GM23338 (cell line): ENCODE measurements around the gene CCNK.

ENCODE experiments used
- CREB1 ChIP-seq: fragments of 250-450 bp; sonication (Bioruptor Pico); IDR thresholded peaks from 2 replicates; pipeline ENCODE4 v1.5.0; 2020; ENCODE audit warnings: low read depth, mild to moderate bottlenecking, moderate library complexity
- CTCF ChIP-seq, 2 experiments: fragments of 200-600 bp in 1 of 2; sonication (generic) in 1 of 2; conservative IDR thresholded peaks; 2 replicates each; pipeline versions ENCODE4 v1.5.1 to v1.6.1; 2016 to 2017; ENCODE audit warnings: antibody characterized with exemption in 2 of 2, low read depth in 2 of 2, mild to moderate bottlenecking in 2 of 2, moderate library complexity in 1 of 2
- EZH2 ChIP-seq: fragments of 200-600 bp; sonication (generic); IDR thresholded peaks from one replicate; pipeline ENCODE4 v1.8.0; 2017; ENCODE audit warnings: antibody characterized with exemption, mild to moderate bottlenecking, low read depth; ENCODE audit not compliant: unreplicated experiment
- EZH2phosphoT487 ChIP-seq: fragments of 200-600 bp; sonication (generic); IDR thresholded peaks from one replicate; pipeline ENCODE4 v1.8.1; 2018; ENCODE audit warnings: antibody characterized with exemption; ENCODE audit not compliant: unreplicated experiment
- JUNB ChIP-seq: IDR thresholded peaks from one replicate; pipeline ENCODE4 v1.6.1; 2016; ENCODE audit warnings: antibody characterized with exemption; ENCODE audit not compliant: unreplicated experiment
- POLR2AphosphoS5 ChIP-seq: IDR thresholded peaks from 2 replicates; pipeline ENCODE4 v1.6.1; 2016; ENCODE audit warnings: antibody characterized with exemption, low read depth
- REST ChIP-seq: IDR thresholded peaks from one replicate; pipeline ENCODE4 v1.6.1; 2018; ENCODE audit warnings: antibody characterized with exemption; ENCODE audit not compliant: unreplicated experiment
- STAT1 ChIP-seq: IDR thresholded peaks from one replicate; pipeline ENCODE4 v1.6.1; 2016; ENCODE audit warnings: antibody characterized with exemption; ENCODE audit not compliant: unreplicated experiment
- ZNF114 ChIP-seq: fragments of 250-450 bp; sonication (Bioruptor Pico); IDR thresholded peaks from 2 replicates; pipeline ENCODE4 v1.5.0; 2020; ENCODE audit warnings: mild to moderate bottlenecking, moderate library complexity
- ZNF331 ChIP-seq: fragments of 250-450 bp; sonication (Bioruptor Pico); IDR thresholded peaks from 2 replicates; pipeline ENCODE4 v1.5.0; 2020; ENCODE audit warnings: low read depth, mild to moderate bottlenecking, moderate library complexity
- TF ChIP-seq, protein P1 (sequence below): IDR thresholded peaks from 2 replicates; pipeline ENCODE4 v1.6.1; 2016; ENCODE audit warnings: antibody characterized with exemption

- TF ChIP-seq CTCF (conservative IDR thresholded peaks at IDR 0.05; ENCODE audit: low read depth in 2 of 2), result no peak
- no peak for TF ChIP-seq REST
- no peak for TF ChIP-seq POLR2AphosphoS5
- no peak for TF ChIP-seq EZH2phosphoT487
- TF ChIP-seq CREB1 (CRISPR knock-in tag), result no peak
- TF ChIP-seq EZH2, result no peak
- TF ChIP-seq JUNB, result no peak
- no peak for TF ChIP-seq STAT1
- no peak for TF ChIP-seq ZNF331 (CRISPR knock-in tag)
- TF ChIP-seq, protein P1, sequence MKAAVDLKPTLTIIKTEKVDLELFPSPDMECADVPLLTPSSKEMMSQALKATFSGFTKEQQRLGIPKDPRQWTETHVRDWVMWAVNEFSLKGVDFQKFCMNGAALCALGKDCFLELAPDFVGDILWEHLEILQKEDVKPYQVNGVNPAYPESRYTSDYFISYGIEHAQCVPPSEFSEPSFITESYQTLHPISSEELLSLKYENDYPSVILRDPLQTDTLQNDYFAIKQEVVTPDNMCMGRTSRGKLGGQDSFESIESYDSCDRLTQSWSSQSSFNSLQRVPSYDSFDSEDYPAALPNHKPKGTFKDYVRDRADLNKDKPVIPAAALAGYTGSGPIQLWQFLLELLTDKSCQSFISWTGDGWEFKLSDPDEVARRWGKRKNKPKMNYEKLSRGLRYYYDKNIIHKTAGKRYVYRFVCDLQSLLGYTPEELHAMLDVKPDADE, result no peak
- TF ChIP-seq ZNF114, result no peak
These were observed 44.5 kb downstream of the CCNK start for GRCh38 chr14:99525699-99526080.
